AG08395 (cell line): ENCODE results near the gene TLE1.

Experiments used
- DNase-seq: peaks from one replicate; pipeline ENCODE4 v3.0.0; 2012; ENCODE audit warnings: mixed read lengths, low spot score

Gene TLE1

GRCh38 chr9:81573415-81574321, 115.7 kb downstream of the TLE1 start:
- no peak for DNase-seq

DNA sequence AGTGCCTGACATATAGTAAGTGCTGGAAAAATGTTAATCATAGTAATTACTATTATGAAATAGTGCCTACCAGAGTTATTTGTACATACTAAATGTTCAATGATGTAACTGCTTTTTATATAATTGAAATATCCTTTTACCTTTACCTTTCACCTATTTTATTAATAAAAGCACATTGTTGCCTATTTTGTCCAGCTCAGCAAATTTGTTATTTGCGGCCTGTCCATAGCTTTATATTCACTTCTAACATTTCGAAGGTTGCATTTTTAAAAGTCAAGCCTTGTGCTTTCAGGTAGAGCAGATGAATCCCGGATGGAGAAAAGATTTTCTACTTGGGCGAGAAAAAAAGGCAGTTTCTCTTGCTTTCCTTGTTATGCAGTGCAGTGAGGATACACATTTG, 119.3 kb downstream of the TLE1 start:
- DNase-seq, result no peak

- no peak for DNase-seq
Measured at GRCh38 chr9:81566074-81566698, 123.2 kb downstream of the TLE1 start.

DNA sequence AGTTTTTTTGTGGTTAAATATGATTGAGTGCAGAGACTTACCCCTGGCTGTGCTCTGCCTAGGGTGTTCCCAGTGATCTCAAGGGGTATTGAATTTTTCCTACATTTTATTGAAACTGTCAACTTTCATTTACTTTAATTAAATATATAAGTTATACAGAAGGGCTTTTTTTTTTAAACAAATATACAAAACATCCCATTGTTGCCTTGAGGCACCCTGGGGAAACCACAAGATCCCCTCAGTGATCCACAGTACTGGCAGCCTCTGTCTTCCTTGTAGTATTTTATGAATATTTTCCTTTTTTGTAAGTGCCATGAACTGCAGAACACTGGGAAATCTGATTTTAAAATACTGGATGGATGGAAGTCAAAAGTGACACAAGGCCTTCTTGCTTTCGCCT, 123.7 kb downstream of the TLE1 start:
- DNase-seq, result no peak

DNA sequence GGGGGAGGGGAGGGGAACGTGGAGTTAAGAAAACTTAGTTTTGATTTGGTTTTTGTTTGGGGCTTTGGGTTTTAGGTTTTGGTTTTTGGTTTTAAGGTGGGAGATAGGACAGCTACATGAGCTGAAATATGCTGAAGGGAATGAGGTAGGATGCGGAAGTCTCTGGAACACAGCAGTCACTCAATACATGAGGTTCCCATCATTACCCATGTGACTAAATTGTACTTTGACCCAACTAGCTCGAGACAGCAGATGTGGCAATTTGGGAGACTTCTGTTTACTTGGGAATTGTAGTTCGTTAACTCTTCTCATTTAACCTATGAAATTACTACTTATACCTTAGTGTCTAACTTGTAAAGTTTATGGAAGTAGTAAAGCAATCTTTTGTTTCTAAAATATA, 124.2 kb downstream of the TLE1 start:
- DNase-seq, result no peak

GRCh38 chr9:81564632-81565031, 124.7 kb downstream of the TLE1 start:
- no peak for DNase-seq

- DNase-seq, result no peak
Measured at GRCh38 chr9:81563739-81564138, 125.6 kb downstream of the TLE1 start.

- DNase-seq, result no peak
Measured at GRCh38 chr9:81563020-81563407, 126.3 kb downstream of the TLE1 start.

DNA sequence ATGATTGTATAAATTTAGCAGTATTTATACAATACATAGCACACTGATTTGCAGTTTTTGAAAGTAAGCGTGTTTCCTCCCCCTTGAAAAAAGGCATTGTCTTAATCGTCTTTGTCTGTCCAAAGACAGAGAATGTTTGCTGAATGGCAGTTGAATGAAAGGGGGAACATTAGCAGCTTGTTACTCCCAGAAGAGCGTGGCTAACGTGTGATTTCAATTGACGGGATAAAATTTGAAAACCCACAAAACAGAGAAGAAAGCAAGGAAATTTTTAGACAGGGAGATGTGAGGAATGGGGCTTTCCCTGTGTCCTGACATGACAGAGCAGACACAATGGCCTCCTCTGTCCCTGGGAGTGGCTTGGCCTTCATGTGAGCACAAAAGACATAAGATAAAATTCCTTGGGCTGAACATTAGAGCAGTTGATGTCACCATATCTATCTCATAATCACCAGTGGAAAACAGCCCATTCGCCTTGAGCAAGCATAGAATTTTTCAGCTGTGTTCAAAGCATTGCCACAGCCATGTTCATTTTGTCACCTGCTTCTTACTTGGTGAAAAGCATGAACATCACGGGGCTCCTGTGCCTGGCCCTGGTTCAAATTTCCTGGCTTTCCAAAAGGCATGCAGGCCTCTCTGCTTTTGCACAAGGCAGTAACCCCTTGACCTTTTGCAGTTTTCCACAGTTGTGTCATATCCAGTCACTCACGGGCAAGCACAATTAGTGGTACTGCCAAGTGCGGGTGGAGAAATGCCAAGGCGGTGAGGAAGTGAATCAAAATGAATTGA, 126.9 kb downstream of the TLE1 start:
- DNase-seq, result no peak

- DNase-seq, result no peak
Measured at GRCh38 chr9:81560851-81561732, 128.3 kb downstream of the TLE1 start.

- peak; percentile 78 for DNase-seq
Measured at GRCh38 chr9:81559709-81560108, 129.6 kb downstream of the TLE1 start.

DNA sequence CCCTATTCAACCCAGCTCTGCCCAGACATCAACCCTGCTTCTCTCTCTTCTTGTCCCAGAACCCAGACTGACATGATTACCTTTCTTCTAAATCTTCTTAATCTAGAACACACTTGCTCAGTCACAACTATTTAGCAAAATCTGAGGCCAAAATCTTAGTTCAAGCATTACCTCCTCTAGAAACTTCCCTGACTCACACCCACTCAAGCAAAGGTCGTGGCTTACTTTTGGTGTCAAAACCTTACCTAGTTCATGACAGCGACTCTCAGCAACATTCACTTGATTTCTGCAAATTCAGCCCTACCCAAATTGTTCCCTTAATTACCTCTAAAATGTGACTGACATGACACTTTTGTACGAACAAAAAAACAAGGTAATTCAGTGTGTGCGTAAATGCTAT, 130.2 kb downstream of the TLE1 start:
- no peak for DNase-seq

- DNase-seq, result peak; percentile 55
Measured at GRCh38 chr9:81558091-81558830, 131.1 kb downstream of the TLE1 start.

DNA sequence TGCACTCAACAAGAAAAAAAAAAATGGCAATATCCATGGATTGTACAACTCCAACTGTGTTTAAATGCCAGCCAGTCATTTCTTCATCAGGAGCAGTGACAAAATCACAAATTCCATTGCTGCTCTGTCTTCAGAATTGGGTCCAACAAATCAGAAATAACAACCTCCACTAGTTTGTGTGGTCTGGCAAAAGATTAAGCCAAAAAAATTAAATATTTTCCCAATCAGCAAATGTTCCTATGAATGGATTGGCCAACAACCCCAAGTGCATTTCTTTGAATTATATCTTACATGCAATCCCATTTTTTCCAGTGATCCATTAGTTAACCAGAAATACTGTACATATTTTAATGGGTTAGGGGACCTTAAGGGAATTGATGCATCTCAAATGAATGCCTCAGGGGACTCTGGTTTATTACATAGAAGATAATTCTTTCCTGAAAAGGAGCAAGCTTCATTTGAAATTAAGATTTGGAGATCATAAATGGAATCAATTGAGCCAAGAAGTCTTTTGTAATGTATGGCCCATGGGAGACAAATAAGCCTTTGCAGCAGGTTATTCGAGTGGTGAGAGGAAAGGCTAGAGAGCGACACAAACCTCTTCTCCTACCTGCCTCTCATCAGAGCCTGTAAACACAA, 131.8 kb downstream of the TLE1 start:
- no peak for DNase-seq

DNA sequence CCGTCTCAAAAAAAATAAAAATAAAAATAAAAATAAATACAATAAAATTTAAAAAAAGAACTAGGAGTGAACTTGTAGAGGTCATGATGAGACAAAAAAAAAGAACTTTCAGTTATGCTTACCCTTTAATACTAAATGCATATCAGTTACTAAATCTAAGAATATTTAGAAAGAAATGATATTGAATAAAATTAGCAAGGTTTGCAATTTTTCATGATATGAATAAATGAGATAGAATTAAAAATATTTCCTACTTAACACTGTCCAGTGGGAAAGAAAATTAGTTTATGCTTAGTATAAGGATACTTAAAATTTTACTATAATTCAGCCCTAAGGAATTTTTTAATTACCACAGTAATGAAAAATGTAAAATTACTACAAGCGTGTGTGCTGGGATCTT, 132.4 kb downstream of the TLE1 start:
- no peak for DNase-seq

- DNase-seq, result no peak
Measured at GRCh38 chr9:81552581-81552991, 136.8 kb downstream of the TLE1 start.

GRCh38 chr9:81550207-81550583, 139.2 kb downstream of the TLE1 start:
- no peak for DNase-seq

GRCh38 chr9:81549500-81550206, 139.7 kb downstream of the TLE1 start:
- DNase-seq, result no peak

- no peak for DNase-seq
Measured at GRCh38 chr9:81548911-81549310, 140.4 kb downstream of the TLE1 start.

DNA sequence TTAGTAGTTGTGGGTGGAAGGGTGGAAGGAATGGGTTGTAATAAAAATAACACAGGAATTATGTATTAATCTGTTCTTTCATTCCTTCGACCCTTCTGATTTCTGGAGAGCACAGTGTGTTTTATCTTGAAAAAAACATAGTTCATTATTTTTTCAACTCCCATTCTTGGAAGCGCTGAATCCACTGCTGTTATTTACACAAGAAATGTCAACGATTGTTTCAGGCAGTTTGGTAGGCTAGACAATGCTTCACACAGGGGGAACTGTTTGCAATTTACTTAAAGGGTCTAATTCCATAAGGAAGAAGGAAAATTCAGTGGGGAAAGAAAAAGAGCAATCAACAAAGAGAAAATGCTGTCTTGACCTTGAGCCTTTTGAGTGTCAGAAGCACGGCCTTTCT, 142.9 kb downstream of the TLE1 start:
- no peak for DNase-seq
